NCI-H526 treated with DMSO at 0.1 percent for 48 hours (cell line): ENCODE data around the gene JKAMP.

Source experiments
- DNase-seq: peaks from one replicate; lab custom pipeline; 2025; lab: John Stamatoyannopoulos, UW

The JKAMP gene

DNA sequence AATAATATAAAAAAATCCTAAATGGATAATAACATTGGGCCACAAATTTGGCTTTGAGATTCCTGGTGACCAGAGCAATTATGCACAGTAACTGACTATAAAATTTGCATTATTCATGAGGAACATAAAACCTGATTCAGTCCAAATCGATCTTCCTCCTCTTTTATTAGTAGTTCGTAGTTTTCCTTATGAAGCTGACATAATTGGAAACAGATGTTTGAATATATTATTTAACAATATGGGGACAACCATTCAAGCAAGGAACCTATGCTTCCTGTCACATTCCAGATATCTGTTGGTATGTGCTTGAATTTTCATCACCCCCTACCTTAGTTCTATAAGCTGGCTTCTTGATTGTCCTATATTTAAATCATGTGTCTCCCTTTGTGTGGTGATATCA, 57.4 kb downstream of the JKAMP start:
- no peak for DNase-seq

DNA sequence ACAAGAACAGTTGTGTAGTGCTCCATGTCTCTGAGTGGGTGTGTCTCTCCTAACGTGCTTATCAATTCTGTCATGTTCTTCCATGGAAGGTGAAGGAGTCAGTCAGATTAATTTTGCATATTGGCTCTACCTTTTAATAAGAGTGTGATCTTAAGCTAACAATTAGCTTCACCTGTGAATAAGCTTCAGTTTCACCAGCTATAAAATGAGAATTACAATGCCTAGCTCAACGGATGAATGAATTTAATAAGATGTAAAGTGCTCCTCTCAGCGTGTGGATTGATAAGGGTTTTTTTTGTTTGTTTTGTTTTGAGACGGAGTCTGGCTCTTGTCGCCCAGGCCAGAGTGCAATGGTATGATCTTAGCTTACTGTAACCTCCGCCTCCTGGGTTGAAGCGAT, 59.6 kb downstream of the JKAMP start:
- DNase-seq = peak; percentile 88

DNA sequence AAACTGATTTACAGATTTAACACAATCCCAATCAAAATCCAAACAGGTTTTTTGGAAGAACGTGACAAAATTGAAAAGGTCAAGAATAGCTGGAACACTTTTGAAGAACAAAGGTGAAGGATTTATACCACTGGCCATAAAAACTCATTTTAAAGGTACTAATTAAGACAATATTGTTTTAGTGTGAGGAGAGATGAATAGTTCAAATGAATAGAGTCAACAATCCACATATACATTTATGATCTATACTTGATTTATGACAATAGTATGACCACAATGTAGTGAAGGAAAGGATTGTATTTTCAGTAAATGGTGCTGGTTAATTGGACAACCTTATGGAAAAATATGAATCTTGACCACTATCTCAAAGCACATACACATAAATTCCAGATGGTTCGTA, 63.0 kb downstream of the JKAMP start:
- DNase-seq = no peak
